IMR-90 (cell line): Measurements from ENCODE around the gene ZNF488. TPM values are rescaled to one million over a fixed set of nuclear protein-coding genes. Genes with fewer than 3 reads are reported as not detected.

Experiments used
- ATAC-seq: fragments of 200-7000 bp; cut with Tn5 transposase; 2 replicates; pipeline ENCODE4 v1.9.1; 2020; ENCODE audit warnings: low read depth, mild to moderate bottlenecking, moderate library complexity
- BruUV-seq: library from RNA; stranded (reverse); fragments of 400-500 nt; replicated peaks from 2 replicates; lab custom pipeline; 2021; lab: Mats Ljungman, UMichigan
- CTCF ChIA-PET: fragments of 300-600 bp; formaldehyde crosslinking; extraction: SDS; loops from one replicate; lab custom pipeline; 2021; ENCODE audit warnings: antibody characterized with exemption; lab: Yijun Ruan, JAX
- POLR2A ChIA-PET: fragments of 300-600 bp; sonication (Branson Sonifier 250); formaldehyde crosslinking; loops from one replicate; lab custom pipeline; 2022; ENCODE audit warnings: antibody characterized with exemption; ENCODE audit not compliant: unreplicated experiment; lab: Charles Lee
- DNase-seq: peaks from one replicate; pipeline ENCODE4 v3.0.0; 2013
- H2AFZ ChIP-seq: replicated peaks from 2 replicates; pipeline ENCODE3; 2013; ENCODE audit warnings: low read length, mild to moderate bottlenecking; ENCODE audit not compliant: poor library complexity
- H2AK5ac ChIP-seq: 2 replicates; pipeline ENCODE4 v1.6.1; 2013; ENCODE audit warnings: low read depth, low read length, inconsistent platforms
- H2AK9ac ChIP-seq: replicated peaks from 2 replicates; pipeline ENCODE3; 2013; ENCODE audit warnings: mild to moderate bottlenecking, low read depth, low read length, moderate library complexity; ENCODE audit not compliant: poor library complexity
- H2BK120ac ChIP-seq: 2 replicates; pipeline ENCODE4 v1.6.1; 2013; ENCODE audit warnings: low read depth, low read length, inconsistent platforms
- H2BK15ac ChIP-seq: 3 replicates; pipeline ENCODE4 v1.6.1; 2013; ENCODE audit warnings: low read depth, low read length, inconsistent platforms
- H2BK20ac ChIP-seq: 2 replicates; pipeline ENCODE4 v1.6.1; 2013; ENCODE audit warnings: low read depth, mild to moderate bottlenecking, inconsistent platforms, low read length, moderate library complexity
- H2BK5ac ChIP-seq: 2 replicates; pipeline ENCODE4 v1.6.1; 2013; ENCODE audit warnings: mild to moderate bottlenecking, low read depth, low read length, inconsistent platforms; ENCODE audit not compliant: poor library complexity, severe bottlenecking
- H3K14ac ChIP-seq: replicated peaks from 2 replicates; pipeline ENCODE4 v1.6.1; 2013; ENCODE audit warnings: low read depth, low read length, inconsistent platforms
- H3K18ac ChIP-seq: 2 replicates; pipeline ENCODE4 v1.6.1; 2013; ENCODE audit warnings: low read depth, low read length, control low read depth
- H3K23ac ChIP-seq: 2 replicates; pipeline ENCODE4 v1.6.1; 2013; ENCODE audit warnings: low read depth, low read length, inconsistent platforms
- H3K27ac ChIP-seq: 2 replicates; pipeline ENCODE4 v1.5.1; 2013; ENCODE audit warnings: mild to moderate bottlenecking, control low read depth, low read length; ENCODE audit not compliant: insufficient read depth
- H3K27me3 ChIP-seq: 2 replicates; pipeline ENCODE4 v1.6.1; 2013; ENCODE audit warnings: low read length; ENCODE audit not compliant: control insufficient read depth, insufficient read depth
- H3K36me3 ChIP-seq: 2 replicates; pipeline ENCODE4 v1.6.1; 2013; ENCODE audit warnings: low read length, mixed read lengths; ENCODE audit not compliant: control insufficient read depth, insufficient read depth
- H3K4ac ChIP-seq: 2 replicates; pipeline ENCODE4 v1.6.1; 2013; ENCODE audit warnings: low read depth, low read length, inconsistent platforms
- H3K4me1 ChIP-seq: 2 replicates; pipeline ENCODE4 v1.6.1; 2013; ENCODE audit warnings: low read length, mixed read lengths; ENCODE audit not compliant: control insufficient read depth, insufficient read depth
- H3K4me2 ChIP-seq: 2 replicates; pipeline ENCODE4 v1.6.1; 2013; ENCODE audit warnings: low read depth, mild to moderate bottlenecking, control low read depth, low read length, moderate library complexity
- H3K4me3 ChIP-seq: 2 replicates; pipeline ENCODE4 v1.5.1; 2013; ENCODE audit warnings: low read depth, mild to moderate bottlenecking, control low read depth, low read length, moderate library complexity; ENCODE audit not compliant: insufficient read depth
- H3K56ac ChIP-seq: 2 replicates; pipeline ENCODE4 v1.6.1; 2013; ENCODE audit warnings: low read length, inconsistent platforms; ENCODE audit not compliant: insufficient read depth; ENCODE audit errors: extremely low read depth
- H3K79me1 ChIP-seq, 2 experiments: 2 replicates each; pipeline ENCODE4 v1.6.1; 2013; ENCODE audit warnings: low read length in 2 of 2, inconsistent platforms in 1 of 2, low read depth in 1 of 2
- H3K9ac ChIP-seq: 2 replicates; pipeline ENCODE4 v1.6.1; 2013; ENCODE audit warnings: low read depth, low read length, control low read depth
- H3K9me1 ChIP-seq: 2 replicates; pipeline ENCODE4 v1.6.1; 2013; ENCODE audit warnings: low read length, inconsistent platforms; ENCODE audit not compliant: insufficient read depth
- H3K9me3 ChIP-seq: 2 replicates; pipeline ENCODE4 v1.6.1; 2013; ENCODE audit warnings: low read length; ENCODE audit not compliant: control insufficient read depth, insufficient read depth
- H4K20me1 ChIP-seq: 2 replicates; pipeline ENCODE4 v1.6.1; 2013; ENCODE audit warnings: low read length, inconsistent platforms; ENCODE audit not compliant: insufficient read depth
- H4K5ac ChIP-seq: 2 replicates; pipeline ENCODE4 v1.6.1; 2013; ENCODE audit warnings: mild to moderate bottlenecking, low read depth, low read length, control low read depth
- H4K8ac ChIP-seq, 2 experiments: 2 replicates each; pipeline ENCODE4 v1.6.1; 2013; ENCODE audit warnings: low read depth in 2 of 2, low read length in 2 of 2, control low read depth in 1 of 2, inconsistent platforms in 1 of 2
- H4K91ac ChIP-seq: 2 replicates; pipeline ENCODE4 v1.6.1; 2013; ENCODE audit warnings: low read depth, low read length, inconsistent platforms; ENCODE audit not compliant: insufficient read depth
- CEBPB ChIP-seq: IDR thresholded peaks from 2 replicates; pipeline ENCODE4 v1.6.1; 2012; ENCODE audit warnings: low read depth, low read length, improper control_type of control experiment
- CHD1 ChIP-seq: IDR thresholded peaks from 2 replicates; pipeline ENCODE4 v1.6.1; 2012; ENCODE audit warnings: low read depth, low read length, improper control_type of control experiment
- WGBS, 2 experiments: methylation state at CpG; one replicate each; pipeline versions ENCODE4 v1.1.5 to v1.1.7; 2013; ENCODE audit warnings: missing lambda C conversion rate in 2 of 2; ENCODE audit not compliant: insufficient read length in 1 of 2; ENCODE audit errors: extremely low coverage in 2 of 2; 5-methylcytosine and 5-hydroxymethylcytosine counted together
- dilution Hi-C: fragments of 300-500 bp; cut with HindIII; formaldehyde crosslinking; loops from one replicate; pipeline ENCODE4 v1.14.3; 2018; ENCODE audit warnings: low sequenced_read_pairs; ENCODE audit not compliant: unreplicated experiment
- in situ Hi-C: fragments of 300-500 bp; cut with MboI; formaldehyde crosslinking; loops from 3 replicates; pipeline ENCODE4 v1.14.3; 2019; ENCODE audit warnings: low sequenced_read_pairs, inconsistent platforms, mixed read lengths
- intact Hi-C: fragments of 100-400 bp; cut with micrococcal nuclease; formaldehyde crosslinking; loops from 2 replicates; pipeline ENCODE4 v1.10.0; 2022
- polyA plus RNA-seq, 3 experiments: library from polyadenylated mRNA; depleted of rRNA; stranded (reverse); fragments of >200 nt; gene quantifications; 2 replicates each; pipeline ENCODE4 v1.2.3, GENCODE V29; 2012; ENCODE audit warnings: low replicate concordance in 1 of 3
- total RNA-seq: library from RNA; depleted of rRNA; stranded (reverse); fragments of >200 nt; gene quantifications from 2 replicates; pipeline ENCODE4 v1.2.3, GENCODE V29; 2012
- TF ChIP-seq, protein P1 (sequence below): fragments of 150-350 bp; IDR thresholded peaks from 2 replicates; pipeline ENCODE4 v1.6.1; 2017; ENCODE audit warnings: mild to moderate bottlenecking, antibody characterized with exemption, low read length, low read depth

The ZNF488 gene
- total and polyA plus RNA-seq, 2 of the 4 experiments (the other 2 are of a cell fraction), result under 0.01 to 0.14 TPM

DNA sequence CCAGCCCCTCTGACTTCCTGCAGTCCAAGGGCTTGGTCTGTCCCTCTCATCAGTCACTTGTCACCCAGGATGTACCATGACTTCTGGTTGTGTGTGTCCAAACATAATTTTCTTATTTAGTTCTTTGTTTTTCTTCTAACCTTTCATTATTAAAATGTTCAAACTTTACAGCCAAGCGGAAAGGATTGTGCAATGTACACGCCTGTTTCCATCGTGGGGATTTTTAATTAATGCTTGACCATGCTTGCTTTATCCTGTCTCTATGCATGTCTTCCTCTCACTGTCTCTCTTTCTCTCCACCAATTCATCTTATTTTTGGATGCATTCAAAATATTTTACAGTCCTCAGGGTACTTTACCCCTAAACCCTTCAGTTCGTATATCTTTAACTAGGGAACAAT lies 26.2 kb upstream of the ZNF488 start:
- Histone ChIP-seq H2AK5ac (no peak overlapping the region), H3K36me3 (no peaks in the 10 kb centered on the region), H3K9me3 (no peaks in the 10 kb centered on the region), H3K56ac (no peak overlapping the region), H4K8ac (no peak overlapping the region), H3K4me3 (no peak overlapping the region), H3K27me3 (peaks cover 31% of the 10 kb centered on the region), H2BK5ac (no peak overlapping the region), H3K23ac (no peak overlapping the region), H3K79me1 (no peaks in the 10 kb centered on the region), H2AK9ac (no peak overlapping the region), H2BK20ac (no peak overlapping the region), H4K91ac (no peak overlapping the region), H3K18ac (no peak overlapping the region), H4K5ac (no peak overlapping the region), H2BK120ac (no peak overlapping the region), H4K20me1 (no peaks in the 10 kb centered on the region; the same call in 1 of the 2 replicates), H3K4me2 (no peak overlapping the region), H3K4ac (no peak overlapping the region), H2AFZ (no peak overlapping the region), H3K9ac (no peak overlapping the region), H3K9me1 (peaks cover 12% of the 10 kb centered on the region), H3K27ac (no peak overlapping the region), H2BK15ac (no peak overlapping the region), H3K14ac (no peak overlapping the region), H3K4me1 (peaks cover 9% of the 10 kb centered on the region)
- ATAC-seq (no peak), DNase-seq (no peak)
- no TSS peak for BruUV-seq
- intact Hi-C loops (no loop called here), in situ Hi-C loops (loop anchor here (25.0 kb wide), 1 partner anchor 873 kb away; no protein-coding TSS in a partner anchor), dilution Hi-C loops (no loop called here)
- TF ChIP-seq CHD1, result no peak
- peak; percentile 70 for TF ChIP-seq CEBPB
- TF ChIP-seq, protein P1, sequence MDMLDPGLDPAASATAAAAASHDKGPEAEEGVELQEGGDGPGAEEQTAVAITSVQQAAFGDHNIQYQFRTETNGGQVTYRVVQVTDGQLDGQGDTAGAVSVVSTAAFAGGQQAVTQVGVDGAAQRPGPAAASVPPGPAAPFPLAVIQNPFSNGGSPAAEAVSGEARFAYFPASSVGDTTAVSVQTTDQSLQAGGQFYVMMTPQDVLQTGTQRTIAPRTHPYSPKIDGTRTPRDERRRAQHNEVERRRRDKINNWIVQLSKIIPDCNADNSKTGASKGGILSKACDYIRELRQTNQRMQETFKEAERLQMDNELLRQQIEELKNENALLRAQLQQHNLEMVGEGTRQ, result no peak
- ChIA-PET POLR2A (no interaction called here), CTCF (no interaction called here)
- WGBS, 2 experiments, result no CpG with 5 or more reads among the region's 4 CpGs
